GM18517 (cell line): Measurements from ENCODE around the gene TMSB10.
"Not testable (repeated sequence)": the region's sequence is repeated elsewhere in the genome, so short reads cannot be mapped to it uniquely, and the experiment has no call there.

Experiments used
- ATAC-seq: cut with Tn5 transposase; IDR thresholded peaks from one replicate; pipeline ENCODE4 v1.9.1; 2021; ENCODE audit warnings: mild to moderate bottlenecking, moderate library complexity; ENCODE audit not compliant: unreplicated experiment

The TMSB10 gene

GRCh38 chr2:84905181-84906107 lies at the start of gene TMSB10:
Gene TMSB10 (plus strand): TSS chr2:84905656.
- peak; percentile 76 for ATAC-seq

DNA sequence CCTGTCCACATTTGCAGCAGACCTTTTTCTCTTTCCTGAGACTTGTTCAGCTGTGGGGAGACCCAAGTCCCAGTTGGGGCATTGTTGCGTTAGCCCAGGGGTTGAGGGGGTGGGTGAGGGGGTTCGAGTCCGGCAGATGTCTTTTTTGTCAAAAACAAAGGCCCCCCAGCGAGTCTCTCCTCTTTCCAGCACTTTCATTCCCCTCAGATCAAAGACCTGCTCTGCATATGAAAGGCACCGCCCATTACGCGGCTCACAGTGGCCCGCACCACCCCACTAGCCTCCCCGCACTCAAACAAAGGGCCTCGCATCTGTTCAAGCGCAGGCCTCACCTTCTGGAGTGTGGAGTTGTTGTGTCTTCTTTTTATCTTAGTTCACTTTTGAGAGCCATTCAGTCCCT lies 49.7 kb upstream of the TMSB10 start:
- no peak for ATAC-seq

DNA sequence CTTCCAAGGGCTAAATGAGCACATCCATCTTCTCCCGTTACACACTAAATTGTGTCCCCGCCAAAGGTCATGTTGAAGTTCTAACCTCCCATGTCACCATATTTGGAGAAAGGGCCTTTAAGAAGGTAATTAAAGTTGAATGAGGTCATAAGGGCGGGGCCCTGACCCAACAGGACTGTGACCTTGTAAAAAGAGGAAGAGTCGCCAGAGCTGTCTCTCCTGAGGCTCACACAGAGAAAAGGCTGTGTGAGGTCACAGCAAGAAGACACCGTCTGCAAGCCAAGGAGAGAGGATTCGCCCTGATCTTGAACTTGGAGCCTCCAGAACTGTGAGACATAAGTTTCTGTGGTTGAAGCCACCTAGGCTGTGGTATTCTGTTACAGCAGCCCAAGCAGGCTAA lies 48.7 kb upstream of the TMSB10 start:
- ATAC-seq = no peak

DNA sequence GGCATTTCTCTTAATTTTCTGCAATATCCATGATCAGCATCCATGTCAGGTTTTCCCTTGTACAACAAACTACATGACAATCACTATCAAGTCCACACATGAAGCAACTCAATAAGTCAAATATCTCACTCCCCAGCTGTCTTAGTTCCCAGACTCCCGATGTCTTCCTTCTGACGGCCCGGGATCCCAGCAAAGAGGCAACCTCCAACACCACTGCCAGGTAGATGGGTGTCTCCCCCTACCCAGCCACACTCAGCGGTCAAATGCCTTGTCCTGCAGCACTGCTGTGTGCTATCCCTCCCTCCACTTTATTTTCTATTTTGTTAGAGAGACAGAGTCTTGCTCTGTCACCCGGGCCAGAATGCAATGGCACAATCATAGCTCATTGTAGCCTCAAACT lies 47.9 kb upstream of the TMSB10 start:
- ATAC-seq = no peak

GRCh38 chr2:84858123-84858522 lies 47.3 kb upstream of the TMSB10 start:
- ATAC-seq = no peak

DNA sequence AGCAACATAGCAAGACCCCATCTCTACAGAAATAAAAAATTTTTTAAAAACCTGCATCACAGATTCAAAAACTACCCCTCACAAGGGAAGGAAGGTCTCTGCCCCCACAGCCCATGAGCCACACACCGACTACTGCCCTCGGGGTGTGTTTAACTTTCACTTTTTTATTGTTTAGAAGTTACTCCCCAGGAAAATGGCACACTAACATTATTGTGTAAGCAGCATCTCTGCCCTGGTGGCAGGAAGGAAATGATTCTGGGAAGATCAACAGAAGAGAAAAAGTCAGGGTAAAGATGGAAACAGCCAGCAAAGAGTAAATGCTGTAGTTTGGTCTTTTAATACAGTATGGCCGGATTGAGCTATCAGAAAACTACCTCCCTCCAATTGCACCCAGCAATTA lies 46.5 kb upstream of the TMSB10 start:
- no peak for ATAC-seq

DNA sequence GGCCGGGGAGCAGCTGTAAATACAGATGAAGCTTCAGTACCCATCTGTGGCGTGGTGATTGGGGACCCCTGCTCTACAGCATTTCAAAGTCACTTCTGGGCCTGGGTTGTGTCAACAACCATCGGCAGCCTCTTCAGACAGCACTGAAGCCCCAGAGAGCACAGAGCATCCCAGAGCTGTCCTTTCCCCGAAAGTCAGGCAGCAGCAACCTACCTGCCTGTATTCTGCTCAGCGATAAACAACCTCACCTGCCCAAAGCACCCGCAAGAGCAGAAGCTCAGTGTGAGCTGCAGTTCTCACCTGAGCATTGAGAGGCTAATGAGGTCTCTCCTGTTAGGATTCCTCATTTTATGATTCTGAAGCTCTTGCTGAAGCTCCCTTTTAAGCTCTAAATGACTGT lies 43.9 kb upstream of the TMSB10 start:
- no peak for ATAC-seq

- no peak for ATAC-seq
Observed at GRCh38 chr2:84862006-84862405, 43.5 kb upstream of the TMSB10 start.

DNA sequence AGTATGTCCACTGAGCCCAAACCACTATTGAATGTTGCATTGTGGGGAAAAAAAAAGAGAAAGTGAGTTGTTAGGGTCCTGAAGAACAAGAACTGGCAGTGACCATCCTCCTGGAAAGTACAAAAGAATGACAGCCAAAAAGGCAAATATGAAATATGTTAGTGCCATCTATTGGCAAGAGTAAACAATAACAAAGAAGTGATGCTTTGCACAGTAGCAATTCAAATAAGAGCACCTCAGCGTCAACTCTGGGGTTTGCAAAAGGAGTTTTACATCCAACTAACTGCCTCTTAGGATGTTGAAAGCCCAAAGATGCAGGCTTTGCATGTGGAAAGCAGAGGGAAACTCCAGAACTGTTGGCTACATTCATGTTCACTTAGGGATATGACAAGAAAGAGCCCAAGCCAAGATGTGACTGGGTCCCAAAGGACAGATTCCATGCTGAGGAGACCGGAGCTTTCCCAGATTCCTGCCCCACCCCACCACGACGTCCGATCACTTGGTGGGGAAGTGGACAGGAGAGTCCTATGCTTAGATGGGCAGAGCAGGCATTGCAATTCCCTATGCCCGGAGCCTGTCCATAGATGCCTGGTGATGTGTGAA lies 40.2 kb upstream of the TMSB10 start:
- peak; percentile 89 for ATAC-seq

DNA sequence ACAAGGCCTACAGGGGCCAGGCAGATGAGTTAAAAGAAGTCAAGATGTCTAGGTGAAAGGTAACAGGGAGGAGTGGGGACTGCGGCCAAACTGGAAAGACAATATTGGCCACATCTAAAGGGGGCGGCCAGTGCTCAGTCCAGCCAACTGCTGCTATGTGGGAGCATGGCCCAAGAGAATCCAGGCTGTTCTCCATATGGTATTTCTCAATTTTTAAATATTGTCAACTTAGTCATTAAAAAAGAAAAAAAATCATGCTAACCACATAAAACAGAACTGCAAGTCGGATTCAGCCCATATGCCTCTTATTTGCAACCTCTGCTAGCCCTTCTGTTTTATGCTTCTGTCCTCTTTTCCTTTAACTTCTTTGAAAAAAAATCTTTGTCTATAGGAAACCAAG lies 39.3 kb upstream of the TMSB10 start:
- no peak for ATAC-seq

DNA sequence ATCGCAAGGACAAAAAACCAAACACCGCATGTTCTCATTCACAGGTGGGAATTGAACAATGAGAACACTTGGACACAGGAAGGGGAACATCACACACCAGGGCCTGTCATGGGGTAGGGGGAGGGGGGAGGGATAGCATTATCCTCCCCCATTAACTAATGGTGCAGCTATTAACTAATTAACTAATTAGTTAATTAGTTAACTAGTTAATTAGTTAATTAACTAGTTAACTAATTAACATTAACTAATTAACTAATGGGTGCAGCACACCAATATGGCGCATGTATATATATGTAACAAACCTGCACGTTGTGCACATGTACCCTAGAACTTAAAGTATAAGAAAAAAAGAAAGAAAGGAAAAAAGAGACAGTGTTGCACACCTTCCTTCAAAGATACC lies 37.1 kb upstream of the TMSB10 start:
- ATAC-seq = not testable (repeated sequence)

- ATAC-seq = no peak
Observed at GRCh38 chr2:84870306-84870705, 35.1 kb upstream of the TMSB10 start.

- not testable (repeated sequence) for ATAC-seq
Observed at GRCh38 chr2:84872691-84873090, 32.8 kb upstream of the TMSB10 start.

- no peak for ATAC-seq
Observed at GRCh38 chr2:84873350-84873749, 32.1 kb upstream of the TMSB10 start.

- ATAC-seq = no peak
Observed at GRCh38 chr2:84874381-84875212, 30.9 kb upstream of the TMSB10 start.

DNA sequence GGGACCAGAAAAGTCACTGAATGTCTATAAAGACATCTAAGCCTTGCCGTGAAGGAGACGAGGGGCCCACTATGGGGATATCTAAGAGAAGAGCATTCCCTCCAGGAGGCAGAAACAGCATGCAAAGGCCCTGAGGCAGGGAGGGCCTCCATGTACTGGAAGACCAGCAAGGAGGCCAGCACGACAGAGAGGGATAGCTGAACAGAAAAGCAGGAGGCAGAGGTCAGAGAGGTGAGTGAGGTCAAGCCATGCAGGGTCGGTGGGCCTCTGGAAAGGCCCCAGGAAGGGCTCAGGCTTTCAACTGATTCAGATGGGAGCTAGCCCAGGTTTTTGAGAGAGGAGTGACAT lies 30.3 kb upstream of the TMSB10 start:
- ATAC-seq = no peak

GRCh38 chr2:84875619-84876018 lies 29.8 kb upstream of the TMSB10 start:
- ATAC-seq = not testable (repeated sequence)

- ATAC-seq = no peak
Observed at GRCh38 chr2:84876369-84876768, 29.1 kb upstream of the TMSB10 start.

GRCh38 chr2:84878459-84878858 lies 27.0 kb upstream of the TMSB10 start:
- no peak for ATAC-seq

- no peak for ATAC-seq
Observed at GRCh38 chr2:84878896-84879583, 26.4 kb upstream of the TMSB10 start.
